ENCODE measurements around the gene AK8.

The AK8 gene

DNA sequence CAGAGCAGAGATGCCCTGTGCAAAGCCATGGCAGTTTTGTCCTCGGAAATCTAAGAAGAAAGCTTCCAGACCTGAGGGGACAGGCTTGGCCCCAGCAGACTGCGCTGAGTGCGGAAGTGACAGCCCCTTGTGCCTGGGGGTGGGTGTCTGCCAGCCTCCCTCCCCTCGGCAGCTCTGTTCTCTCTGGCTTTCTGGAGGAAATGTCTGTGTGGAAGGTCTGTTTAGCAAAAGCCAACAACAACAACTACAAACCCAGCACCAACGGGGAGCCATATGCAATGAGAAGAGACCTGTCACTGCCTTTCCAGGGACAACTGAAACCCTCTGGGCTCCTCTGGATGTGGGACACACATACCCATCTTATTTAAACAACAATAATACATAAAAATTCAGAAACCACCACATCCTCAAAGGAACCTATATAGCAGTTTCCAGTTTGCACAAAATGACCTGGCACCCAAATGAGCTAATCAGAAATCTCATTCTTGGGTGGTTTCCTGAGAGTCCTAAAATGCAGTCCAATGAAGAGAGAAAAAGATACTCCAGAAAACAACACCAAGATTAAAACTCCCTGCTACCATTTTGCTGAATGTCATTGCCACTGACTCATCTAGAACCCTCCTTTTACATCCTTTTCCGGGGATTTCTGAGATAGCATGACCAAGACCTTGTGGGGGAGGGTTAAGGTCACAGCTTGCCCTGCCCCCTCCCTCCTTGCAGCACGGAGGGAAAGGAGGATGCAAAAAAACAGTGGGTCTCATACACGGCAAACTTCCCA, 97.7 kb downstream of the AK8 start:
- no peaks in the 10 kb centered on the region for H3K4me1 ChIP-seq (ENCODE audit: low read depth, poor library complexity, severe bottlenecking)
- H3K27me3 ChIP-seq (ENCODE audit: insufficient read depth, low read depth): peaks cover 19% of the 10 kb centered on the region
- no peak overlapping the region for H3K27ac ChIP-seq

DNA sequence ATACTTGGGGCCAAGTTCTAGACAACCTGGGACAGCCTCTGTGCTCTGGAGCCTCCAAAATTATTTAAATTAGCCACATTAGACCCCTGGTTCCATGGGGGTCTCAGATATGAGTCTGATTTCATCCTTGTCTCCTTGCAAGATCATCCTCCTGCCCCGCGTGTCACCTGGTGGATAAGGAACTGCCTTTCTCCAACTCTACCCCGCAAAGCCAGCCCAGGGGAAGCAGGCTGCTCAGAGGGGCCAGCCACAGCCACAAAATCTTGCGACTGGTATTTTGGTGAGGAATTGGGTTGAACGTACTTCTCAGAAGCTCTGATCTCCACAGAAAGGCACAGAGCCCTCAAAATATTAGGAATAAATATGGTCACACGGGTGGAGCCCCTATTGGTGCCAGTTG, 101.2 kb downstream of the AK8 start:
- Histone ChIP-seq H3K4me2 (no peak overlapping the region), H4K20me1 (ENCODE audit: insufficient read depth) (no peaks in the 10 kb centered on the region), H3K79me2 (ENCODE audit: insufficient read depth, low read depth) (no peaks in the 10 kb centered on the region), H3K36me3 (ENCODE audit: insufficient read depth) (no peaks in the 10 kb centered on the region), H2AFZ (ENCODE audit: low read depth) (no peak overlapping the region), H3K27ac (no peak overlapping the region), H3K4me1 (ENCODE audit: low read depth, poor library complexity, severe bottlenecking) (no peaks in the 10 kb centered on the region), H3K4me3 (IDR thresholded peaks at IDR 0.05; ENCODE audit: insufficient read depth, low read depth, low read length) (no peak overlapping the region), H3K9ac (no peak overlapping the region), H3K27me3 (ENCODE audit: insufficient read depth, low read depth) (peaks cover 5% of the 10 kb centered on the region)
- TF ChIP-seq, protein P1, sequence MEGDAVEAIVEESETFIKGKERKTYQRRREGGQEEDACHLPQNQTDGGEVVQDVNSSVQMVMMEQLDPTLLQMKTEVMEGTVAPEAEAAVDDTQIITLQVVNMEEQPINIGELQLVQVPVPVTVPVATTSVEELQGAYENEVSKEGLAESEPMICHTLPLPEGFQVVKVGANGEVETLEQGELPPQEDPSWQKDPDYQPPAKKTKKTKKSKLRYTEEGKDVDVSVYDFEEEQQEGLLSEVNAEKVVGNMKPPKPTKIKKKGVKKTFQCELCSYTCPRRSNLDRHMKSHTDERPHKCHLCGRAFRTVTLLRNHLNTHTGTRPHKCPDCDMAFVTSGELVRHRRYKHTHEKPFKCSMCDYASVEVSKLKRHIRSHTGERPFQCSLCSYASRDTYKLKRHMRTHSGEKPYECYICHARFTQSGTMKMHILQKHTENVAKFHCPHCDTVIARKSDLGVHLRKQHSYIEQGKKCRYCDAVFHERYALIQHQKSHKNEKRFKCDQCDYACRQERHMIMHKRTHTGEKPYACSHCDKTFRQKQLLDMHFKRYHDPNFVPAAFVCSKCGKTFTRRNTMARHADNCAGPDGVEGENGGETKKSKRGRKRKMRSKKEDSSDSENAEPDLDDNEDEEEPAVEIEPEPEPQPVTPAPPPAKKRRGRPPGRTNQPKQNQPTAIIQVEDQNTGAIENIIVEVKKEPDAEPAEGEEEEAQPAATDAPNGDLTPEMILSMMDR (conservative IDR thresholded peaks at IDR 0.05; ENCODE audit: low read depth, low read length): no peak

More for the DNA sequence above, 97.7 kb downstream of the AK8 start:
- Histone ChIP-seq H2AFZ (ENCODE audit: low read depth) (no peak overlapping the region), H3K36me3 (ENCODE audit: insufficient read depth) (no peaks in the 10 kb centered on the region), H3K4me2 (no peak overlapping the region), H3K9ac (no peak overlapping the region), H4K20me1 (ENCODE audit: insufficient read depth) (no peaks in the 10 kb centered on the region), H3K4me3 (IDR thresholded peaks at IDR 0.05; ENCODE audit: insufficient read depth, low read depth, low read length) (no peak overlapping the region), H3K79me2 (ENCODE audit: insufficient read depth, low read depth) (no peaks in the 10 kb centered on the region)
- TF ChIP-seq, protein P1 (conservative IDR thresholded peaks at IDR 0.05; ENCODE audit: low read depth, low read length): no peak

DNA sequence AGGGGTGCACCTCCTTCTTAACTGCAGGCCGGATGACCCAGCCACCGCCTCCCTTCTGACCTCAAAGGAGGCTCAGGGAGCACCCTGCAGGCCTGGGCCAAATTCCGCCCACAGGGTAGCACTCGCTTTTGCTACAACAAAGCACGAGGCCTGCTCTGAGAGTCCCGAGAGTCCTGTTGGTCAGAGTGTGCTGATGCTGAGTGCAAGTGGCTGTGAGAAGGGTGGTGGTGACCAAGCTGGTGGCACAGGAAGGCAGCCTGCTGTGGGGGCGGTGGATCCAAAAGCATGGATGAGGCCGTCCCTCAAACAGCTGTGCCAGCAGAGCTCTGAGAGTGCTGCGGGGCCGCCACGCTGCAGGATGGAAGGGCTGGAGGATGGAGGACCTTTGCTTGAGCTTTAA, 101.8 kb downstream of the AK8 start:
- H3K36me3 ChIP-seq (ENCODE audit: insufficient read depth): no peaks in the 10 kb centered on the region
- H3K4me2 ChIP-seq: no peak overlapping the region
- no peaks in the 10 kb centered on the region for H4K20me1 ChIP-seq (ENCODE audit: insufficient read depth)
- H3K4me1 ChIP-seq (ENCODE audit: low read depth, poor library complexity, severe bottlenecking): no peaks in the 10 kb centered on the region
- TF ChIP-seq, protein P1 (conservative IDR thresholded peaks at IDR 0.05; ENCODE audit: low read depth, low read length): no peak
- no peak overlapping the region for H3K4me3 ChIP-seq (IDR thresholded peaks at IDR 0.05; ENCODE audit: insufficient read depth, low read depth, low read length)
- no peak overlapping the region for H2AFZ ChIP-seq (ENCODE audit: low read depth)
- no peaks in the 10 kb centered on the region for H3K79me2 ChIP-seq (ENCODE audit: insufficient read depth, low read depth)
- no peak overlapping the region for H3K9ac ChIP-seq
- no peak overlapping the region for H3K27ac ChIP-seq
- H3K27me3 ChIP-seq (ENCODE audit: insufficient read depth, low read depth): peaks cover 5% of the 10 kb centered on the region

DNA sequence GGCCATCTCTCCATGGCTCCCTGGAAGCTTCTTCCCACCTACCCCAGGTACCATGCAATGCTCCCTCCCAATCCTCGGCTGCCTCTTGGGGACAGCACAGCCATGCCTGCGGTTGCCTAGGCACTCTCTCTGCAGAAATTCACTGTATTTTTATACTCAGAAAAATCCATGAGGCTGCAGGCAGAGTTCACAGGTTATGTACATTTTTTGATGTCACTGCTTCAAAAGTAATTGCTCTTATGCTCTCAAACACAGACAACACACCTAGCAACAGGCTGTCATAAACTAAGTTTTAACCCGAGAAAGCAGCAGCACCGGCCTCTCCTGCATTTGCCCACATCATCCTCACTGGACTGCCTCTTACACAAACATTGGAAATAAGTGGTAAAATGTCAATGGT, 102.4 kb downstream of the AK8 start:
- Histone ChIP-seq H3K4me3 (IDR thresholded peaks at IDR 0.05; ENCODE audit: insufficient read depth, low read depth, low read length) (no peak overlapping the region), H4K20me1 (ENCODE audit: insufficient read depth) (no peaks in the 10 kb centered on the region), H3K4me1 (ENCODE audit: low read depth, poor library complexity, severe bottlenecking) (no peaks in the 10 kb centered on the region), H3K9ac (no peak overlapping the region), H3K4me2 (no peak overlapping the region), H3K27ac (no peak overlapping the region), H3K36me3 (ENCODE audit: insufficient read depth) (no peaks in the 10 kb centered on the region), H3K27me3 (ENCODE audit: insufficient read depth, low read depth) (peaks cover 5% of the 10 kb centered on the region), H3K79me2 (ENCODE audit: insufficient read depth, low read depth) (no peaks in the 10 kb centered on the region), H2AFZ (ENCODE audit: low read depth) (no peak overlapping the region)
- TF ChIP-seq, protein P1 (conservative IDR thresholded peaks at IDR 0.05; ENCODE audit: low read depth, low read length): no peak
